GM12874 (cell line): ENCODE data around the gene DNM3.

Experiments used
- CTCF ChIP-seq: IDR thresholded peaks from 2 replicates; pipeline ENCODE4 v1.5.1; 2011; ENCODE audit warnings: low read depth, mild to moderate bottlenecking, control low read depth, low read length, moderate library complexity; ENCODE audit not compliant: insufficient read depth

DNM3 gene

GRCh38 chr1:171844381-171844780 lies 3.1 kb downstream of the DNM3 start:
- TF ChIP-seq CTCF, result no peak

DNA sequence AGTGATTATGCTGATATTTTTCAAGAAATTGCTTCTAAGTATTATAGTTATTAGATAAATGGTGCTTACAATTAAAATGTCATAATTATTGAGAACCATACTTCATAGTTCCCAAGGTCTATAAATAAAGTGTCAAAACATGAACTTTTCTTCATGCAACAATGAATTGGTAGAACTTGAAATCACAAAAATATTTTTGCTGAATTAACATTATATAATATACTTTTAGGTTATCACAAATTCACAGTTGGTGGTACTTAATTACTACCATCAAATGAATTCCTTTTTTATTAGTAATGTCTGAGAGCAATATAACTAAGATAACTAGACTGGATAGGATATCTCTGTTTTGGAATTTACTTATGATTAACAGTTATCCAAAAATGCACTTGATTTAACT lies 4.7 kb downstream of the DNM3 start:
- TF ChIP-seq CTCF, result no peak

DNA sequence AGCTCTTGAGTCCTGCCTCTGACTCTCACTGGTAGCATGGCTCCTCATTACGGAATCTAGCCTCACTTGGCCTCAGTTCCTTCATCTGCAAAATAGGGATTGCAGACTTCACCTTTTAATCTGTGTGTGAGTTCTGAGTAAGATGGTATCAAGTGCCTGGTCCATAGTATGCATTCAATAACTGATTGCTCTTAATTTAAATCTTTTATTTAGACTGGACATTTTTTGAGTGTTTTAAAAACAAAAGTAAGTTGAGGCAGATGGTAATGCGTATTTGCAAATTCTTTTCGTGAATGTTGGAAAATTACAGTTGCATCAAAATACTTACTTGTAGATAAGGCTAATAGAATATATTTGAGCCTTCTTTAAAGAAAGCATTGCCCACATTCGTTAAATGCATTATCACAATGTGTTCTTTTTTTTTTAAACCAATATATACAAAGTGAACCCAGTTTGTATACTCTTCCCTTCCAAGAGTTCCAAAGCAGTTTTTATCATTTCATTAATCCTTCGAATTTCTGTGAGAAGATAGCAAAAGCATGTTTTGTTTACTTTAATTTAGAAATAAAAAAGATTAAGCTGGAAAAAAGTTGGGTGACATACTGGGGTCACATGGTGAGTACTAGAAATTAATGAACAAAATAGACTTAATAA lies 8.1 kb downstream of the DNM3 start:
- no peak for TF ChIP-seq CTCF

GRCh38 chr1:171850651-171851350 lies 9.5 kb downstream of the DNM3 start:
- no peak for TF ChIP-seq CTCF

DNA sequence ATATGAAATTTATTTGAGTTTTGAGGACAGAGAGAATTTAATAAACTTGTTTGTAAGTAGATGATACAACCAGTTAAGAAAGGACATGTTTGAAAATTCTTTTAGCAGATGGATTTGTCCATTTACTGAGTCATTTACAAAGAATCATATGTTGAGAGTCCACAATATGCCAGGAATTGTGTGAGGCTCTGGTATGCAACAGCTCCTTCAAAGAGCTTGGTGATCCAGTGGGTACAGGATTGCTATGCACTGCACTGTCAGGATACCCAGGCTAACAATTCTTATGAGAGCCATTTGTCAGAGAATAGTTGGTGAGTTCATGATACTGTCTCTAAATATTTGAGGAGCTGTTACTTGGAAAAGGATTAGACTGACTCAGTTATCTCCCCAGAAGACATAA lies 11.0 kb downstream of the DNM3 start:
- no peak for TF ChIP-seq CTCF

- no peak for TF ChIP-seq CTCF
Observed at GRCh38 chr1:171855381-171855780, 14.1 kb downstream of the DNM3 start.

GRCh38 chr1:171858696-171859095 lies 17.4 kb downstream of the DNM3 start:
- TF ChIP-seq CTCF, result no peak
